HG02588 (cell line): ENCODE results near the gene PCDHA6.
"Not testable (repeated sequence)": the region's sequence is repeated elsewhere in the genome, so short reads cannot be mapped to it uniquely, and the experiment has no call there.

ENCODE experiments used
- ATAC-seq: cut with Tn5 transposase; IDR thresholded peaks from one replicate; pipeline ENCODE4 v1.9.1; 2021; ENCODE audit warnings: mild to moderate bottlenecking, moderate library complexity; ENCODE audit not compliant: unreplicated experiment

PCDHA6 gene

GRCh38 chr5:140857177-140857986 is 29.6 kb downstream of the PCDHA6 start:
- no peak for ATAC-seq

DNA sequence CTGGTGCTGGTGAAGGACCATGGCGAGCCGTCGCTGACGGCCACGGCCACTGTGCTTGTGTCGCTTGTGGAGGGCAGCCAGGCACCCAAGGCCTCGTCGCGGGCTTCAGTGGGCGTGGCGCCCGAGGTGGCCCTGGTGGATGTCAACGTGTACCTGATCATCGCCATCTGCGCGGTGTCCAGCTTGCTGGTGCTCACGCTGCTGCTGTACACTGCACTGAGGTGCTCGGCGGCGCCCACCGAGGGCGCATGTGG is 30.2 kb downstream of the PCDHA6 start:
- no peak for ATAC-seq

DNA sequence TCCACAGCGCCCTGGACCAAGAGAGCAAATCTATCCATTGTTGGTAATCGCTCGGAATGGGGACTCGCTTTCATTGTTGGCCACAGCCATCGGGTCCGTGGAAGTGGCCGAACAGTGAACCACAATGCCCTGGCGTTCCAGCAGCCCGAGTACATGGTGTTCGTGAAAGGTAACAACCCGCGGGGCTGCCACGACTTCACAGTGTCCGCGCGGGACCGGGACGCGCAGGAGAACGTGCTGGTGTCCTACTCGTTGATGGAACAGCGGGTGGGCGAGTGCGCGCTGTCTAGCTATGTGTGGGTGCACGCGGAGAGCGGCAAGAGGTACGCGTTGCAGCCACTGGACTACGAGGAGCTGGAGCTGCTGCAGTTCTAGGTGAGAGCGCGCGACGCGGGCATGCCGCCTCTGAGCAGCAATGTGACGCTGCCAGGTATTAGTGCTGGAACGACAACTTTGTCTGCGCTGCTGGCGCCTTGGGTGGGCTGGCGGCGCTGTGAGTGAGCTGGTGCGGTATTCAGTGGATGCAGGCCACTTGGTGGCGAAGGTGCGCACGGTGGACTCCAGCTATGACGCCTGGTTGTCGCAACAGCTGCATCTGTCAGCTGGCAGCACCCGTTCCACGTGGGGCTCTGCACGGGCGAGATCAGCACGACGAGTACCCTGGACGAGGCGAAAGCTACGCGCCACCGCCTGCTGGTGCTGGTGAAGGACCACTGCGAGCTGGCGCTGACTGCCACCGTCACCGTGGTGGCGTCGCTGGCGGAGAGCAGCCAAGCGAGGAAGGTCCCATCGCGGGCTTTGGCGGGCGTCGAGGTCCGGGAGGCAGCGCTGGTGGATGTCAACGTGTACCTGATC is 34.9 kb downstream of the PCDHA6 start:
- no peak for ATAC-seq

GRCh38 chr5:140868721-140869554 is 41.2 kb downstream of the PCDHA6 start, which contains the start of gene PCDHA11:
Gene PCDHA11, plus strand, starts transcription at chr5:140868957. Its CDS starts 147 bp downstream, at chr5:140869104.
- ATAC-seq = no peak

DNA sequence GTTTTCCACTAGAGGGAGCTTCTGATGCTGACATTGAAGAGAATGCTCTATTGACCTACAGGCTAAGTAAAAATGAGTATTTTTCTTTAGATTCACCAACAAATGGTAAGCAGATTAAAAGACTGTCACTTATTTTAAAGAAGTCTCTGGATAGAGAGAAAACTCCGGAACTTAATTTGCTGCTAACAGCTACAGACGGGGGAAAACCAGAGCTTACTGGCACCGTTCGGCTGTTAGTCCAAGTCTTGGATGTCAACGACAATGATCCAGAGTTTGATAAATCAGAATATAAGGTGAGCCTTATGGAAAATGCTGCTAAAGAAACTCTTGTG is 41.8 kb downstream of the PCDHA6 start:
- ATAC-seq = no peak

DNA sequence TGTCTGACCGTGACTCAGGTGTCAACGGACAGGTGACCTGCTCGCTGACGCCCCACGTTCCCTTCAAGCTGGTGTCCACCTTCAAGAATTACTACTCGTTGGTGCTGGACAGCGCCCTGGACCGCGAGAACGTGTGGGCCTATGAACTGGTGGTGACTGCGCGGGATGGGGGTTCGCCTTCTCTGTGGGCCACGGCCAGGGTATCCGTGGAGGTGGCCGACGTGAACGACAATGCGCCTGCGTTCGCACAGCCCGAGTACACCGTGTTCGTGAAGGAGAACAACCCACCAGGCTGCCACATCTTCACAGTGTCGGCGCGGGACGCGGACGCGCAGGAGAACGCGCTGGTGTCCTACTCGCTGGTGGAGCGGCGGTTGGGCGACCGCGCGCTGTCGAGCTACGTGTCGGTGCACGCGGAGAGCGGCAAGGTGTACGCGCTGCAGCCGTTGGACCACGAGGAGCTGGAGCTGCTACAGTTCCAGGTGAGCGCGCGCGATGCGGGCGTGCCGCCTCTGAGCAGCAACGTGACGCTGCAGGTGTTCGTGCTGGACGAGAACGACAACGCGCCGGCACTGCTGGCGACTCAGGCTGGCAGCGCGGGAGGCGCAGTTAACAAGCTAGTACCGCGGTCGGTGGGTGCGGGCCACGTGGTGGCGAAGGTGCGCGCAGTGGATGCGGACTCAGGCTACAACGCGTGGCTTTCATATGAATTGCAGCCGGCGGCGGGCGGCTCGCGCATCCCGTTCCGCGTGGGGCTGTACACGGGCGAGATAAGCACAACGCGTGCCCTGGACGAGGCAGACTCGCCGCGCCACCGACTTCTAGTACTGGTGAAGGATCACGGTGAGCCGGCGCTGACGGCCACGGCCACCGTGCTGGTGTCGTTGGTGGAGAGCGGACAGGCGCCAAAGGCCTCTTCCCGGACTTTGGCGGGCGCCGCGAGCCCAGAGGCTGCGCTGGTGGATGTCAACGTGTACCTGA is 42.8 kb downstream of the PCDHA6 start:
- no peak for ATAC-seq

GRCh38 chr5:140875085-140876065 is 47.6 kb downstream of the PCDHA6 start, which contains the start of gene PCDHA12:
Gene PCDHA12, plus strand, starts transcription at chr5:140875308. Its CDS starts 165 bp downstream, at chr5:140875473.
- no peak for ATAC-seq

DNA sequence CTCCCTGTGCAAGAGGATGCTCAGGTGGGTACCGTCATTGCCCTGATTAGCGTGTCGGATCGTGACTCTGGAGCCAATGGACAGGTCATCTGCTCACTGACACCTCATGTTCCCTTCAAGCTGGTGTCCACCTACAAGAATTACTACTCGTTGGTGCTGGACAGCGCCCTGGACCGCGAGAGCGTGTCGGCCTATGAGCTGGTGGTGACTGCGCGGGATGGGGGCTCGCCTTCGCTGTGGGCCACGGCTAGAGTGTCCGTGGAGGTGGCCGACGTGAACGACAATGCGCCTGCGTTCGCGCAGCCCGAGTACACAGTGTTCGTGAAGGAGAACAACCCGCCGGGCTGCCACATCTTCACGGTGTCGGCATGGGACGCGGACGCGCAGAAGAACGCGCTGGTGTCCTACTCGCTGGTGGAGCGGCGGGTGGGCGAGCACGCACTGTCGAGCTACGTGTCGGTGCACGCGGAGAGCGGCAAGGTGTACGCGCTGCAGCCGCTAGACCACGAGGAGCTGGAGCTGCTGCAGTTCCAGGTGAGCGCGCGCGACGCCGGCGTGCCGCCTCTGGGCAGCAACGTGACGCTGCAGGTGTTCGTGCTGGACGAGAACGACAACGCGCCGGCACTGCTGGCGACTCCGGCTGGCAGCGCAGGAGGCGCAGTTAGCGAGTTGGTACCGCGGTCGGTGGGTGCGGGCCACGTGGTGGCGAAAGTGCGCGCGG is 48.9 kb downstream of the PCDHA6 start:
- not testable (repeated sequence) for ATAC-seq

- no peak for ATAC-seq
Observed at GRCh38 chr5:140877262-140877581, 49.5 kb downstream of the PCDHA6 start.
